Measurements from ENCODE around the gene FBN3. TPM values are rescaled to one million over a fixed set of nuclear protein-coding genes. Genes with fewer than 3 reads are reported as not detected.

FBN3 gene
- total RNA-seq, 4 donors from 2014 or later: 0.13 to 8.7 (median 2.5) TPM

DNA sequence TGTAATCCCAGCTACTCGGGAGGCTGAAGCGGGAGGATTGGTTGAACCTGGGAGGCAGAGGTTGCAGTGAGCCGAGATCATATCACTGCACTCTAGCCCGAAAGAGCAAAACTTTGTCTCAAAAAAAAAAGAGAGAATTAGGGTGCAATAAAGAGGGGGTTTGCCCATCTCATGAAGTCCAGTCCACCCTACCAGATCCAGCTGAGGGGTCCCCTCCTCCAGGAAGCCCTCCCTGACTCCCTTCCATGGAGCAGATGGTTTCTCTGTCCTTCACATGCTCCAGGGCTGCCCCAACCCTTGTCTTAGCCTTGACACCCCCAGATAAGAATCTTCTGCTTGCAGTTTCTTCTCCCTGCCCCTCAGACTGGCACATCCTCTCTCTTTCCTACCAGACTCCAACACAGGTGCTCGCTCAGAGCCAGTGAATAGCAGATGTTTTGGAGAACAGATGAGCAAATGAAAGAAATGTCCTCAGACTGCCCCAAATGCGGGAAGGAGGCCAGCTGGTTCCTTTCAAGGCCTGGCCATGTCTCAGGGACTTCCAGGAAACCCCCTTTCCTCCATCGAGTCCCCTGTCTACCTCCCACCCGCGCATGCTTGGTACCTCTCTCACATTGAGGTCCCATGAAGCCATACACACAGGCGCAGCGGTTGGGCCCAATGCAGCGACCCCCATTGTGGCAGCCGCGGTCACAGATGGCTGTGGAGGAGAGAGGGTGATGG lies 5.0 kb downstream of the FBN3 start:
- no peaks in the 10 kb centered on the region for H3K27me3 ChIP-seq
- TF ChIP-seq, protein P1, sequence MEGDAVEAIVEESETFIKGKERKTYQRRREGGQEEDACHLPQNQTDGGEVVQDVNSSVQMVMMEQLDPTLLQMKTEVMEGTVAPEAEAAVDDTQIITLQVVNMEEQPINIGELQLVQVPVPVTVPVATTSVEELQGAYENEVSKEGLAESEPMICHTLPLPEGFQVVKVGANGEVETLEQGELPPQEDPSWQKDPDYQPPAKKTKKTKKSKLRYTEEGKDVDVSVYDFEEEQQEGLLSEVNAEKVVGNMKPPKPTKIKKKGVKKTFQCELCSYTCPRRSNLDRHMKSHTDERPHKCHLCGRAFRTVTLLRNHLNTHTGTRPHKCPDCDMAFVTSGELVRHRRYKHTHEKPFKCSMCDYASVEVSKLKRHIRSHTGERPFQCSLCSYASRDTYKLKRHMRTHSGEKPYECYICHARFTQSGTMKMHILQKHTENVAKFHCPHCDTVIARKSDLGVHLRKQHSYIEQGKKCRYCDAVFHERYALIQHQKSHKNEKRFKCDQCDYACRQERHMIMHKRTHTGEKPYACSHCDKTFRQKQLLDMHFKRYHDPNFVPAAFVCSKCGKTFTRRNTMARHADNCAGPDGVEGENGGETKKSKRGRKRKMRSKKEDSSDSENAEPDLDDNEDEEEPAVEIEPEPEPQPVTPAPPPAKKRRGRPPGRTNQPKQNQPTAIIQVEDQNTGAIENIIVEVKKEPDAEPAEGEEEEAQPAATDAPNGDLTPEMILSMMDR (IDR thresholded peaks at IDR 0.05): no peak
- TF ChIP-seq POLR2A (IDR thresholded peaks at IDR 0.05): no peak
- DNase-seq: no peak
- H3K27ac ChIP-seq: no peak overlapping the region
- no peaks in the 10 kb centered on the region for H3K36me3 ChIP-seq
- no peak overlapping the region for H3K4me3 ChIP-seq (replicated peaks in 1 of 3)
- intact Hi-C loops (cut with DNase I): no loop called here
- WGBS, 2 donors: 92 to 93% methylated on average over 14 of the region's 14 CpGs
- peaks cover 16 to 27% of the 10 kb centered on the region in 2 donors for H3K4me1 ChIP-seq
- H3K9me3 ChIP-seq: no peaks in the 10 kb centered on the region

DNA sequence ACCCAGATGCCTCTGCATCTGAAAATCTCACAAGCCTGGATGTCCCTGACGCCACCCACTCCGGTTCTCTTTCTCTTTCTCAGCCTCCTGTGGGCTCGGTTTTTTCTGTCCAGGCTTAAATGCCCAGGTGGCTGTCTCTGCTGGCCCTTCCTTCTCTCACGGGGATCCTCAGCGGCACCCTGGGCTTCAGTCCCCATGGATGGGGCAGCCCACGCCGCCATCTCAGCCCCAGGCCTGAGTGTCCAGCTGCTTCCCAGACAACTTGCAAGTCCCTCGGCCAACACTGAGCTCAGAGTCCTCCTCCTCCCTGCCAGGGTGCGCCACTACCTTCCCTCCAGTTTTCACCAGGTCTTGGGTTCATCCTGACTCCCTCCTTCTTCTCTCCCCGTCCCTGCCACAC lies 6.4 kb downstream of the FBN3 start:
- no peaks in the 10 kb centered on the region for H3K27me3 ChIP-seq
- WGBS, 2 donors: 54 to 66% methylated on average over 10 of the region's 10 CpGs
- H3K9me3 ChIP-seq: no peaks in the 10 kb centered on the region

DNA sequence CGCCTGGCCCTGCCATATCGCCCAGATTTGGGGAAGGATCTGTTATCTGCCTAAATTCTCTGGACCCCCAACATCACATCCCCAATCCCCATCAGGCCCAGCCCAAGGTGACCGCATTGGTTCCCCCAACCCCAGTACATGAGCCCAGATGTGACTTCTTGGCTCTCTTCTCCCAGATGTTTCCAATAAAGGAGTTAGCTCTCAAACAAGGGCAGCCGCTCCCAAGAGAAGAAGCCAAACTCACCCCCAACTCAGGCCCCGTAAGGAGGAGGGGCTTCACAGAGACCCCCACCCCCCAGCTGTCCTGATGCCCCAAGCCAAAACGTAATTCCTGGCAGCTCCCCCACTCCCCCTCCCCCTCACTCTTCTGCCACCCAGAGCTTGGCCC lies 6.9 kb downstream of the FBN3 start:
- Histone ChIP-seq H3K36me3 (no peaks in the 10 kb centered on the region), H3K4me1 (peaks cover 7 to 8% of the 10 kb centered on the region in 2 donors), H3K4me3 (replicated peaks in 1 of 3) (no peak overlapping the region), H3K9me3 (no peaks in the 10 kb centered on the region), H3K27ac (no peak overlapping the region), H3K27me3 (no peaks in the 10 kb centered on the region)
- intact Hi-C loops (cut with DNase I): no loop called here
- no peak for DNase-seq
- TF ChIP-seq POLR2A (IDR thresholded peaks at IDR 0.05): no peak
- TF ChIP-seq, protein P1 (IDR thresholded peaks at IDR 0.05): no peak
- 72 to 81% methylated on average over 6 of the region's 6 CpGs for WGBS, 2 donors

More for the DNA sequence above, 6.4 kb downstream of the FBN3 start:
- peaks cover 13 to 14% of the 10 kb centered on the region in 2 donors for H3K4me1 ChIP-seq
- intact Hi-C loops (cut with DNase I): no loop called here
- no peaks in the 10 kb centered on the region for H3K36me3 ChIP-seq
- DNase-seq: peak in 1 of 2 donors; percentile 21
- H3K4me3 ChIP-seq (replicated peaks in 1 of 3): no peak overlapping the region
- TF ChIP-seq POLR2A (IDR thresholded peaks at IDR 0.05): no peak
- TF ChIP-seq, protein P1 (IDR thresholded peaks at IDR 0.05): no peak
- no peak overlapping the region for H3K27ac ChIP-seq

DNA sequence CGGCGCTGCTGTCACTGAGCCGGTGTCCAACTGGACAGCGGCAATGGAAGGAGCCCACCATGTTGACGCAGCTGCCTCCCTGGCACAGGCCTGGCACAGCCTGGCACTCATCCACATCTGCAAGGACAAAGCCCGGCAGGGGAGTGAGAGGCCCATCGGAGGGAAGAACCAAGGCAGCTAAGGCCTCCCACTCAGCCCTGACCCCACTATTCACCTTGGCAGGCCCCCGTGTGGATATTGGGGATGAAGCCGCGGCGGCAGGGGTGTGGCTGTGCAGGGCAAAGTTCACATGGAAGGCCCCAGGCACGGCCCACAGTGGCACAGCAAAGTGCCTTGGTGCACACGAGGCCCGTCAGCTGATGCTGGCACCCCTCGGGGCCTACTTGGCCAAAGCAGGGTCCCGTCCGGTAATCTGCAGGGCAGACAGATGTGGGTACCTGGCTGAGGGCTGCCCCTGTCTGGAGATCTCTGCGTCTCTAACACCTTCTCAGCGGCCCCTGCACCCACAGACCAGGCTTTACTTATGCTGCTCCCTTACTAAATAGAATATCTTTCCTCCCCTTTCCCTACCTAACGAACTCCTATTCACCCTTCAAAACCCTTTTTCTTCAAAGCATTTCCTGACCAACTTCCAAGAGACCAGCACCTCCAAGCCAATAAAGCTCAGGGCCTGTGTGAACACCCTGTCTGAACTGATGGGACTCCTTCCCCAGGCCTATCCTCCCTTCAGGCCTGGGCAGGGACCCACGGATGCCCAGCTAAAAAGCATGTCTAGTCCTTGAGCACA lies 7.5 kb downstream of the FBN3 start:
- no peak for TF ChIP-seq POLR2A (IDR thresholded peaks at IDR 0.05)
- TF ChIP-seq, protein P1 (IDR thresholded peaks at IDR 0.05): no peak
- 89 to 92% methylated on average over 17 of the region's 21 CpGs for WGBS, 2 donors
- Histone ChIP-seq H3K9me3 (no peaks in the 10 kb centered on the region), H3K27me3 (no peaks in the 10 kb centered on the region), H3K27ac (no peak overlapping the region), H3K36me3 (no peaks in the 10 kb centered on the region), H3K4me3 (replicated peaks in 1 of 3) (no peak overlapping the region), H3K4me1 (peaks cover 2% of the 10 kb centered on the region in 2 donors)
- DNase-seq: no peak
- intact Hi-C loops (cut with DNase I): no loop called here

DNA sequence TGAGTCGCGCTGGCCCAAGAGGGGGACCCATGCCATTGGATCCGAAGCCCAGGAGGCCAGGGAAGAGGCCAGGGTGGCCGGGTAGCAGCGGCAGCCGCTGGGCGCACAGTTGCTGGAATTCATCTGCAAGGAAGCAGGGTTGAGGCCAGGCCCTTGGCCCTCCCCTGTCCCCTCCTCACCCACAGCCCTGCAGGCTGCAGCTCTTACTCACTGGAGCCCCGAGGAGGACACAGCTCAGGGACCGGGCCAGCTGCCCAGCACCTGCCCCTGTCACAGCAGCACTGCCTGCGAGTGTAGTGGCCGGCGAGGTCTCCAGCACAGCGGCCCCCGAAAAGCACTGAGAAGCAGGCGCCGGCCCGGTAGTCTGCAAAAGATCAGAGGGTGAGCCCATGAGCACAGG lies 11.2 kb downstream of the FBN3 start:
- no peak overlapping the region for H3K4me3 ChIP-seq (replicated peaks in 1 of 3)
- intact Hi-C loops (cut with DNase I): no loop called here
- H3K27me3 ChIP-seq: no peaks in the 10 kb centered on the region
- WGBS, 2 donors: 87 to 90% methylated on average over 13 to 17 of the region's 17 CpGs
- no peaks in the 10 kb centered on the region for H3K4me1 ChIP-seq
- no peaks in the 10 kb centered on the region for H3K36me3 ChIP-seq
- H3K27ac ChIP-seq: no peak overlapping the region
- no peak for DNase-seq
- no peak for TF ChIP-seq POLR2A (IDR thresholded peaks at IDR 0.05)
- no peaks in the 10 kb centered on the region for H3K9me3 ChIP-seq
